Limb (tissue), 2 donors: ENCODE measurements around the gene TAF6L.
"Not testable (repeated sequence)": the region's sequence is repeated elsewhere in the genome, so short reads cannot be mapped to it uniquely, and the experiment has no call there.

Experiments used
- DNase-seq, 2 donors: peaks; one replicate each; pipeline ENCODE4 v3.0.0-alpha.2; 2016; ENCODE audit errors: extremely low spot score in 2 of 2

Gene TAF6L

GRCh38 chr11:62771144-62772021, at the start of gene TAF6L:
Gene TAF6L, plus strand, starts transcription at chr11:62771396. Its CDS starts 4,388 bp downstream, at chr11:62775784.
- peak; percentile 97 to 98 for DNase-seq

- DNase-seq: no peak
Observed at GRCh38 chr11:62721994-62722393, 49.2 kb upstream of the TAF6L start.

- no peak for DNase-seq
Observed at GRCh38 chr11:62724171-62724570, 47.0 kb upstream of the TAF6L start.

- DNase-seq: no peak
Observed at GRCh38 chr11:62725646-62726045, 45.5 kb upstream of the TAF6L start.

DNA sequence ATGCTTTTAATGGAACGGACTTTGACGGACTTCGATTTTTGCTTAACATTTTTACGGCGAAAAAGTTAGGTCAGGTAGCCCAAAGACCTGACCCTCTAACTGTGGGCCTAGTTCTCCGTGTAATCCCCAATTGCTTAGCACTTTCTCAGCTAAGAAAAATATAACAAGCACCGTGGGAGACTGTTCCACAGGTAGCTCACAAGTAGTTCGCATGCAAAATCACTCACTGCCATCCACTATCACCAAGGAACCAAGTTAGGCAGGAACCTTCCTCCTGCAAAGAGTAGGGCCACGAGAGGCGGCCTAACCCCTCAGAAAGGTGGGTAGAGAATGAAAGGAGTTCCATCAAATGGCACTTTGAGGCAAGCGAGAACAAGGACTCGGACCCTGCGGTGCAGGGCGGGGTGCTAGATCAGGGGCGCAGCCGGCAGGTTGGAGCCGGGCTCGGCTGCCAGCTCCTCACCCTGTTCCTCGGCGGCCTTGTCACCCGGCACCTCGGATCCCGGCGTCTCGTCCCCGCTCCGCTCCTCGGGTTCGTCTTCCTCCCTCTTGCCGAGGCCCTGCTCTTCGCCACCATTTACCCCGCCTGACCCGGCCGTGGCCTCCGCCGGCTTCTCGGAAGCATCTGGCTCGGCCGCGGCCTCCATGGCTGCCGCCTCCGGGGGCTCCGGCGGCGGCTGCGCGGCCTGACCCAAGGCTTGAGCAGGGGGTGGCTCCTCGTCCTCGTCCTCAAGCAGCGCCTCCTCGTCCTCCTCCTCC, 44.9 kb upstream of the TAF6L start:
- no peak for DNase-seq

GRCh38 chr11:62726915-62727164, 44.4 kb upstream of the TAF6L start:
- no peak for DNase-seq

GRCh38 chr11:62727165-62727871, 43.9 kb upstream of the TAF6L start, which contains the start of gene HNRNPUL2:
Gene HNRNPUL2, minus strand, starts transcription at chr11:62727457. Its CDS starts 301 bp downstream, at chr11:62727156.
- peak; percentile 99 for DNase-seq

GRCh38 chr11:62727872-62728170, 43.4 kb upstream of the TAF6L start:
- DNase-seq: peak; percentile 90 to 98

DNA sequence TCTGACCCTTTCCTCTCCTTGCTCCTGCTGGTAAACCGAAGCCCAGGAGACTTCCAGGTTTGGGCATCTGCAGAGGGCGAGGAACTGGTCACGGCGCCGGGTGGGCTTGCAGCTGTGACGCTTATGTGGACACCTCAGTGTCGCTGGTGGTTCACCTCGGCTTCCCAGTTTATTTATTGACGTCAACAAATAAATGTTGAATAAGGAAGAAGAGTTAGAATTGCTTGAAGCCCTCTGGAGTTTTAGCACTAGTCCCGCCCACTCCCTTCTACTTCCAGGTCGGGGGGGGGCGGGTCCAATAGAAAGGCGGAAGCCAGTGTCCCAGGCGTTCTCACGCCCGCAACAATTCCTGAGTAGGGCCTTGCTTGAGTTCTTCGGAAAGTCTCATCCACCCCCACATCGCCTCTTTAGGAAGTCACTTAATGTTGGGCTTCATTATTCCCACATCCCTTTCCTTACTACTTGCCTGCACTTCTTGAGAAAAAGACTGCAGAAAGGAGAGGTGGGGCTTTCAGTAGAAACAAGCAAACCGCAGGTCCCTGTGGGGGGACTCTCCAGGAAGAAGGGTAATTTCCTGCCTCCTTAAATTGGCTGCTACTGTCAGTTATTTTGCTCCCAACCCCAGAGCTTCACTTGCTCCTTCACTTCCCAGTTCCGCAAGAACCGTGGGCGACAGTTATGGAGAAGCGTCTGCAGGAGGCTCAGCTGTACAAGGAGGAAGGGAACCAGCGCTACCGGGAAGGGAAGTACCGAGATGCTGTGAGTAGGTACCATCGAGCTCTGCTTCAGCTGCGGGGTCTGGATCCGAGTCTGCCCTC, 42.8 kb upstream of the TAF6L start, which contains the start of gene TTC9C:
Gene TTC9C, plus strand, starts transcription at position 316 of the 818 bp plus-strand sequence. Its CDS starts 363 bp downstream, at position 679.
- peak; percentile 87 to 90 for DNase-seq

DNA sequence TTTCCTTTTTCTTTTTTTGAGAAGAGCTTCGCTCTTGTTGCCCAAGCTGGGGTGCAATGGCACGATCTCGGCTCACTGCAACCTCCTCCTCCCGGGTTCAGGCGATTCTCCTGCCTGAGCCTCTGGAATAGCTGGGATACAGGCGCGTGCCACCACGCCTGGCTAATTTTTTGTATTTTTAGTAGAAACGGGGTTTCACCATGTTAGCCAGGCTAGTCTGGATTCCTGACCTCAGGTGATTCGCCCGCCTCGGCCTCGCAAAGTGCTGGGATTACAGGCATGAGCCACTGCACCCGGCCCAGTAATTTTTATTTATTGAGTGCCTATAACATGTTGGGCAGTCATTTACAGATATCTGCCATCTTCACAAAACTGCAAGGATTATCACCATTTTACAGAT, 41.1 kb upstream of the TAF6L start:
- not testable (repeated sequence) for DNase-seq

DNA sequence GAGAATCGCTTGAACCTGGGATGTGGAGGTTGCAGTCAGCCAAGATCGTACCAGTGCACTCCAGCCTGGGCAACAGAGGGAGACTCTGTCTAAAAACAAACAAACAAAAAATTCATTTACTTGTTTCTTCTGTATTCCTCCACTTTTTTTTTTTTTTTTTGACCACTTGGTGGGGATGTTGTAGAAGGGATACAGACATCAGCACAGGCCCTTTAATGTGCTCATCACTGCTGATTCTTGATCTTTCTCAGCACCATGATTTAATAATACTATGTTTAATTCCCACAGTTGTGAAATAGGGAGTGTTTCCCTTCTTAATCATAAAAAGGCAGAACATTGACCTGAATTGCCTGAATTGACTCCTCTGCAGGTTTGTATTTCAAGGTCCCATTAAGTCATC, 38.4 kb upstream of the TAF6L start:
- DNase-seq: no peak

DNA sequence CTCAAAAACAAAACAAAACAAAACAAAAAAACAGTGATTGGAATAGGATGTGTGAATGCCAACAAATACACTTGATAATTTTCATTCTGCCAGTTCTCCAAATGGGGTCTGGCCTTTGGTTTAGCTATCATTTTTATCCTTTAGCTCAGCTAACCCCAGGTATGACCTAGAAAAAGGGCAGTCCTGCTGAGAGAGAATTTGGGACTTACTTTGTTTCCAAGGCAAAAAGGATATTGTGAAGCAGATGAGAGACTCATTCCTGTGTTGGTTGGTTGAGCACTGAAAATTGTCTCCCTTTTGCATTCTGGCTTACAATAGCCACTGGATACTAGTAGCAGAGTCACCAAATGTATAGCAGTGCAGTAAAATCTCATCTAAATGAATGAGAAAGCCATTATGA, 34.0 kb upstream of the TAF6L start:
- no peak for DNase-seq

DNA sequence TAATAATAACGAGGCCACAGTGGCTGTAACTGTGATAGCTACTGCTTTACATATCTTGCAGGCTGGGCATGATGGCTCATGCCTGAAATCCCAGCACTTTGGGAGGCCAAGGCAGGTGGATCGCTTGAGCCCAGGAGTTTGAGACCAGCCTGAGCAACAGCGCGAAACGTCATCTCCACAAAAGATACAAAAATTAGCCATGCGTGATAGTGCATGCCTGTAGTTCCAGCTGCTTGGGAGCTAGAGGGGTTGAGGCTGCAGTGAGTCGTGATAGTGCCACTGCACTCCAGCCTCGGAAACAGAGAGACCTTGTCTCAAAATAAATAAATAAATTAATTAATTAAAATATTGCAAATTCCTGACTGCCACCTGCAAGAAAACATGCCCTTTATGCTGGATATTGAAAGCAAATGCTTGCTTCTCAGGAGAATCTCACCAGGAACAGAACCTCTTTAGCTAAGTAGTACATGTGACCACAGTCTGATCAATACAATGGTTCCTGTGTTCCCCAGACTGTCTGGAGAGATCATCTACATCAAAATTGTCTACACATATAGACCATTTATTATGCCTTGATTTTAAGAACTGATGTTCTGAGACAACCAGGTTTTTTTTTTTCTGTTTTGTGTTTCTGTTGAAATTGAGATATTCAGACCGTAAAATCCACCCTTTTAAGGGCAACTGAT, 23.6 kb upstream of the TAF6L start:
- no peak for DNase-seq

DNA sequence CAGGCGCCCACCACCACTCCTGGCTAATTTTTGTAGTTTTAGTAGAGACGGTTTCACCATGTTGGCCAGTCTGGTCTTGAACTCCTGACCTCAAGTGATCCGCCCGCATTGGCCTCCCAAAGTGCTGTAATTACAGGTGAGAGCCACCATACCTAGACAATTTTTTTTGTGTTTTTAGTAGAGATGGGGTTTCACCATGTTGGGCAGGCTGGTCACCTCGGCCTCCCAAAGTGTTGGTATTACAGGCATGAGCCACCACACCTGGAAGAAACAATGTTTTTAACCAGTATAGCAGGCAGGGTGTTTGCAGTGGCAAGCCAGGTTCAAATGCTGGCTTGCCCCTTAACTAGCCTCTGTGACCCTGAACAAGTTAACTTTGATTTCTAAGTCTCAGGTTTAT, 21.3 kb upstream of the TAF6L start:
- not testable (repeated sequence) for DNase-seq

DNA sequence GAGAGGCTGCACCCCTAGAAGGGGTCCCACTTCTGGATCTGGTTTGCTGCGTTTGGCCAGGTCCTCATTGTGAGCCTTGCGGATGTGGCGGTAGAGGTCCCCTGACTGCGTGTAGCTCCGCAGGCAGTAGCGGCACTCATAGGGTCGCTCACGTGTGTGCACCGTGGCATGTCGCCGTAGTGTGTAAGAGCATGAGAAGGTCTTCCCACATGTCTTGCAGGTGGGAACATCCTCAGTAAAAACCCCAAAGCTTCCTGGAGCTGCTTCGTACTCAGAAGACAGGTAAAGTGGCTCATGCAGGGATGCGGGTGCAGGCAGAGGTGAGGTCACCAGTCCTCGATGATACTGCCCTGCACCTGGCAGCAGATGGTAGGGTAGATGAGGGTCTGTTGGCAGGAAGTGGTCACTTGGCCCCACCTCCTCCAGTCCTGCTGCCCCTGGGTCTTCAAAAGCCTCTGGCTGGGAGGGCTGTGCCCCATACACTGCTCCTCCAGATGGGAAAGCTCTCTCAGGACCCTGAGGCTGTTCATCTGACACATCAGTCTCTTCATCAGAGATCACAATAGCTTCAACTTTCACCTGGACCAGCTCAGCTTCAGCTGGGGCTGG, 18.9 kb upstream of the TAF6L start:
- no peak for DNase-seq

DNA sequence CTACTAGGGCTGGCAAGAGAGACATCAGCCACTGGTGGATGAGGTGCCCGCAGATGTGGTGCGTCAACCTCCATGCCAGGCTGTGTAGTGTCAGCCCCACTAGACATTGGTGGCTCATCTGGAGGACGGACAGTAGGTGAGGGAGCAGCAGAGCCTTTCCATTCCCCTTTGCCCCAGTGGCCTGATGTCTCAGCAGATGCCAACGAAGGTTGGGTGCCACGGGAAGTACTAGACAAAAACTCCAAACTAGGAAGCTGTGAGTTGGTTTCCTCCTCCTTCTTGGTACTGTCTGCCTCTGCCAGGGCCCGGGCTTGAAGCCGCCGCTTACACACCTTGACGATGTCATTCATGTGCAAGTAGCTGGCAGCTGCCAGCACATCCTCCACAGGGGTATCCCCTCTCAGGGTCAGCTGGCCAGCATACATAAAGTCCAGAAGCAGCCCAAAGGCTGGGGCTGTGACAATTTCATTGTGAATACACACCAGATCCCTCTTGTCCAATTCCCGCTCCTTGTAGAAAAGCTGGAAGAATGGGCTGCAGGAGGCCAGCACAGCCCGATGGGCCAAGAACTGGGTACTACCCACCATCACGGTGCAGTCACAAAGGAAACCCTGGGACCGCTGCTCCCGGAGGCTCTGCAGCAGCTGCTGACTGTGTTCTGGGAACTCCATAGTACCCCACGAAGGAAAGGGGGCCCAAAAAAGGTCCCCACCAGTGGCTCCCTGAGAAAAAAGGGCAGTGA, 18.0 kb upstream of the TAF6L start:
- no peak for DNase-seq

- peak; percentile 96 to 100 for DNase-seq
Observed at GRCh38 chr11:62753736-62754603, 17.2 kb upstream of the TAF6L start, which contains the start of gene ZBTB3. Gene ZBTB3, minus strand, starts transcription at chr11:62754160. Its CDS starts 496 bp downstream, at chr11:62753664.

DNA sequence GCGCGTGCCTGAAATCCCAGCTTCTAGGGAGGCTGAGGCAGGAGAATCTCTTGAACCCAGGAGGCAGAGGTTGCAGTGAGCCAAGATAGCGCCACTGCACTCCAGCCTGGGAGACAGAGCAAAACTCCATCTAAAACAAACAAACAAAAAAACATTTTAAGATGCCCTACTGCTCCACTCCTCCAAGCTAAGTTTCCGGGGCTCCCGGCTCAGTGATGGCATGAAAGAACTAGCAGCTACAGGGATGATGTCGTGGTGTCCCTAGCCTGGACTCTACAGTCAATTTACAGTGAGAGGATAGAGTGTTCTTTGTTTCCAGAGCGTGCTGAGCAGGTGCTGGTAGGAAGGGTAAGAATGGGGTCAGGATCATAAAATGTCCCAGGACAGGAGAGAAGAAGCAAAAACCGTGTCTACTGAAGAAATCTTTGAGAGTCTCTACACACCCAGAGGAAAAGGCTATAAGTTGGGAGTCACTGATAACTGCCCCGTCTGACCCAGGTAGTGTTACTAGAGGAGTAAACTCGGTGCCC, 16.0 kb upstream of the TAF6L start:
- DNase-seq: no peak
